ENCODE results near the gene CIPC. TPM values are rescaled to one million over a fixed set of nuclear protein-coding genes. Genes with fewer than 3 reads are reported as not detected.

CIPC gene
- total RNA-seq, 2 experiments from 2014 or later, result 11.4 to 11.7 TPM

- peaks cover 8% of the 10 kb centered on the region for H3K36me3 Mint-ChIP-seq (ENCODE audit: low read depth)
- no peak overlapping the region for H3K4me3 Mint-ChIP-seq
- no peaks in the 10 kb centered on the region for H3K27me3 Mint-ChIP-seq (ENCODE audit: low read depth)
- POLR2A ChIA-PET, result no interaction called here
- H3K27ac Mint-ChIP-seq, result no peak overlapping the region
- no peak for ATAC-seq
- DNase-seq, result no peak
- CTCF ChIA-PET, result interaction anchor here (0.7 to 2.0 kb wide), 3 partner anchors 20 to 231 kb away, joined by 4 to 5 read pairs (median 4); no protein-coding TSS in a partner anchor
- peaks cover 5% of the 10 kb centered on the region for H3K4me1 Mint-ChIP-seq (ENCODE audit: low read depth)
- no peaks in the 10 kb centered on the region for H3K9me3 Mint-ChIP-seq (ENCODE audit: insufficient read depth)
Observed at GRCh38 chr14:77104393-77104792, 6.3 kb downstream of the CIPC start.

GRCh38 chr14:77105145-77105939 is 7.3 kb downstream of the CIPC start:
- H3K9me3 Mint-ChIP-seq (ENCODE audit: insufficient read depth), result no peaks in the 10 kb centered on the region
- H3K36me3 Mint-ChIP-seq (ENCODE audit: low read depth), result peaks cover 8% of the 10 kb centered on the region
- no peak overlapping the region for H3K4me3 Mint-ChIP-seq
- POLR2A ChIA-PET, result interaction anchor here (1.3 kb wide), 1 partner anchor 16 kb away, joined by 3 read pairs; no protein-coding TSS in a partner anchor
- no peaks in the 10 kb centered on the region for H3K4me1 Mint-ChIP-seq (ENCODE audit: low read depth)
- CTCF ChIA-PET, result interaction anchor here (2.0 kb wide), 1 partner anchor 35 kb away, joined by 5 read pairs; no protein-coding TSS in a partner anchor
- H3K27me3 Mint-ChIP-seq (ENCODE audit: low read depth), result no peaks in the 10 kb centered on the region
- no peak for DNase-seq
- ATAC-seq, result no peak
- no peak overlapping the region for H3K27ac Mint-ChIP-seq

- H3K4me3 Mint-ChIP-seq, result no peak overlapping the region
- DNase-seq (no peak), ATAC-seq (no peak)
- no peaks in the 10 kb centered on the region for H3K9me3 Mint-ChIP-seq (ENCODE audit: insufficient read depth)
- H3K36me3 Mint-ChIP-seq (ENCODE audit: low read depth), result peaks cover 8% of the 10 kb centered on the region
- no peaks in the 10 kb centered on the region for H3K27me3 Mint-ChIP-seq (ENCODE audit: low read depth)
- H3K27ac Mint-ChIP-seq, result no peak overlapping the region
- ChIA-PET POLR2A (no interaction called here), CTCF (interaction anchor here (0.7 kb wide), 1 partner anchor 9 kb away, joined by 3 read pairs; no protein-coding TSS in a partner anchor)
- H3K4me1 Mint-ChIP-seq (ENCODE audit: low read depth), result no peaks in the 10 kb centered on the region
Observed at GRCh38 chr14:77106666-77107065, 8.6 kb downstream of the CIPC start.

GRCh38 chr14:77107228-77107627 is 9.2 kb downstream of the CIPC start:
- CTCF ChIA-PET, result interaction anchor here (0.9 to 2.8 kb wide), 2 partner anchors 12 to 44 kb away, joined by 3 to 11 read pairs; no protein-coding TSS in a partner anchor
- Mint-ChIP-seq H3K27ac (no peak overlapping the region), H3K27me3 (ENCODE audit: low read depth) (no peaks in the 10 kb centered on the region), H3K4me1 (ENCODE audit: low read depth) (no peaks in the 10 kb centered on the region), H3K9me3 (ENCODE audit: insufficient read depth) (no peaks in the 10 kb centered on the region), H3K4me3 (no peak overlapping the region), H3K36me3 (ENCODE audit: low read depth) (peaks cover 8% of the 10 kb centered on the region)
- DNase-seq (no peak), ATAC-seq (no peak)
- POLR2A ChIA-PET, result no interaction called here

- Mint-ChIP-seq H3K4me1 (ENCODE audit: low read depth) (no peaks in the 10 kb centered on the region), H3K4me3 (no peak overlapping the region), H3K27ac (no peak overlapping the region), H3K27me3 (ENCODE audit: low read depth) (no peaks in the 10 kb centered on the region), H3K36me3 (ENCODE audit: low read depth) (peaks cover 8% of the 10 kb centered on the region), H3K9me3 (ENCODE audit: insufficient read depth) (no peaks in the 10 kb centered on the region)
- DNase-seq (no peak), ATAC-seq (no peak)
- CTCF ChIA-PET, result interaction anchor here (1.0 to 2.9 kb wide), 6 partner anchors 13 to 105 kb away, joined by 3 to 15 read pairs (median 9); no protein-coding TSS in a partner anchor
- POLR2A ChIA-PET, result no interaction called here
Observed at GRCh38 chr14:77108753-77109152, 10.7 kb downstream of the CIPC start.

GRCh38 chr14:77109656-77110055 is 11.6 kb downstream of the CIPC start:
- no peaks in the 10 kb centered on the region for H3K27me3 Mint-ChIP-seq (ENCODE audit: low read depth)
- ChIA-PET CTCF (interaction anchor here (1.0 to 2.9 kb wide), 6 partner anchors 12 to 104 kb away, joined by 3 to 15 read pairs (median 9); no protein-coding TSS in a partner anchor), POLR2A (no interaction called here)
- ATAC-seq (no peak), DNase-seq (no peak)
- H3K4me3 Mint-ChIP-seq, result no peak overlapping the region
- peaks cover 9% of the 10 kb centered on the region for H3K36me3 Mint-ChIP-seq (ENCODE audit: low read depth)
- no peaks in the 10 kb centered on the region for H3K9me3 Mint-ChIP-seq (ENCODE audit: insufficient read depth)
- H3K27ac Mint-ChIP-seq, result no peak overlapping the region
- H3K4me1 Mint-ChIP-seq (ENCODE audit: low read depth), result no peaks in the 10 kb centered on the region

GRCh38 chr14:77110286-77110685 is 12.2 kb downstream of the CIPC start:
- Mint-ChIP-seq H3K36me3 (ENCODE audit: low read depth) (peaks cover 11% of the 10 kb centered on the region), H3K27me3 (ENCODE audit: low read depth) (no peaks in the 10 kb centered on the region), H3K4me1 (ENCODE audit: low read depth) (no peaks in the 10 kb centered on the region), H3K27ac (no peak overlapping the region), H3K4me3 (no peak overlapping the region), H3K9me3 (ENCODE audit: insufficient read depth) (no peaks in the 10 kb centered on the region)
- ChIA-PET POLR2A (no interaction called here), CTCF (interaction anchor here (1.6 to 2.9 kb wide), 4 partner anchors 11 to 40 kb away, joined by 4 to 15 read pairs (median 9); no protein-coding TSS in a partner anchor)
- DNase-seq, result no peak
- no peak for ATAC-seq

- H3K36me3 Mint-ChIP-seq (ENCODE audit: low read depth), result peaks cover 11% of the 10 kb centered on the region
- no peak overlapping the region for H3K4me3 Mint-ChIP-seq
- no peaks in the 10 kb centered on the region for H3K27me3 Mint-ChIP-seq (ENCODE audit: low read depth)
- H3K27ac Mint-ChIP-seq, result no peak overlapping the region
- ChIA-PET POLR2A (no interaction called here), CTCF (interaction anchor here (2.7 to 2.9 kb wide), 2 partner anchors 13 to 40 kb away, joined by 7 to 15 read pairs; no protein-coding TSS in a partner anchor)
- ATAC-seq (no peak), DNase-seq (no peak)
- H3K9me3 Mint-ChIP-seq (ENCODE audit: insufficient read depth), result no peaks in the 10 kb centered on the region
- no peaks in the 10 kb centered on the region for H3K4me1 Mint-ChIP-seq (ENCODE audit: low read depth)
Observed at GRCh38 chr14:77111021-77111420, 13.0 kb downstream of the CIPC start.

GRCh38 chr14:77113644-77114043 is 15.6 kb downstream of the CIPC start:
- CTCF ChIA-PET, result interaction anchor here (1.6 to 5.4 kb wide), 2 partner anchors 11 kb away, joined by 5 to 37 read pairs; no protein-coding TSS in a partner anchor
- DNase-seq, result no peak
- Mint-ChIP-seq H3K36me3 (ENCODE audit: low read depth) (peaks cover 6% of the 10 kb centered on the region), H3K4me3 (no peak overlapping the region), H3K4me1 (ENCODE audit: low read depth) (no peaks in the 10 kb centered on the region), H3K27ac (no peak overlapping the region), H3K9me3 (ENCODE audit: insufficient read depth) (no peaks in the 10 kb centered on the region), H3K27me3 (ENCODE audit: low read depth) (no peaks in the 10 kb centered on the region)
- POLR2A ChIA-PET, result interaction anchor here (0.7 kb wide), 1 partner anchor 15 kb away, joined by 3 read pairs; no protein-coding TSS in a partner anchor
- no peak for ATAC-seq

GRCh38 chr14:77114609-77115008 is 16.6 kb downstream of the CIPC start:
- Mint-ChIP-seq H3K9me3 (ENCODE audit: insufficient read depth) (no peaks in the 10 kb centered on the region), H3K27ac (no peak overlapping the region), H3K4me3 (no peak overlapping the region), H3K36me3 (ENCODE audit: low read depth) (peaks cover 2% of the 10 kb centered on the region), H3K27me3 (ENCODE audit: low read depth) (no peaks in the 10 kb centered on the region), H3K4me1 (ENCODE audit: low read depth) (peaks cover under 1% of the 10 kb centered on the region)
- ChIA-PET POLR2A (interaction anchor here (0.6 to 0.7 kb wide), 2 partner anchors 16 to 371 kb away, joined by 3 to 4 read pairs; no protein-coding TSS in a partner anchor), CTCF (interaction anchor here (5.4 kb wide), 1 partner anchor 10 kb away, joined by 37 read pairs; no protein-coding TSS in a partner anchor)
- DNase-seq (no peak), ATAC-seq (no peak)

- Mint-ChIP-seq H3K27ac (no peak overlapping the region), H3K36me3 (ENCODE audit: low read depth) (peaks cover 2% of the 10 kb centered on the region), H3K9me3 (ENCODE audit: insufficient read depth) (no peaks in the 10 kb centered on the region), H3K4me3 (no peak overlapping the region), H3K27me3 (ENCODE audit: low read depth) (no peaks in the 10 kb centered on the region), H3K4me1 (ENCODE audit: low read depth) (peaks cover 14% of the 10 kb centered on the region)
- DNase-seq (no peak), ATAC-seq (no peak)
- ChIA-PET POLR2A (no interaction called here), CTCF (interaction anchor here (1.3 to 5.4 kb wide), 3 partner anchors 8 to 155 kb away, joined by 3 to 37 read pairs (median 3); no protein-coding TSS in a partner anchor)
Observed at GRCh38 chr14:77116172-77116817, 18.2 kb downstream of the CIPC start.
